ENCODE data around the gene CTPS1.

GRCh38 chr1:40971966-40972365 is 7.5 kb upstream of the CTPS1 start:
- TF ChIP-seq GATA2 (IDR thresholded peaks at IDR 0.05; ENCODE audit: low read depth, low read length): no peak
- no peak for TF ChIP-seq GATA3 (IDR thresholded peaks at IDR 0.05; ENCODE audit: low read depth, low read length)
